HG02678 (cell line): ENCODE data around the gene CD46.

Experiments
- ATAC-seq: cut with Tn5 transposase; IDR thresholded peaks from one replicate; pipeline ENCODE4 v1.9.1; 2021; ENCODE audit warnings: mild to moderate bottlenecking, moderate library complexity; ENCODE audit not compliant: unreplicated experiment

The CD46 gene

GRCh38 chr1:207826557-207827487, 75.0 kb downstream of the CD46 start:
- no peak for ATAC-seq

- ATAC-seq = no peak
Observed at GRCh38 chr1:207827488-207827830, 75.6 kb downstream of the CD46 start.

- no peak for ATAC-seq
Observed at GRCh38 chr1:207828046-207828445, 76.2 kb downstream of the CD46 start.

- peak; percentile 25 for ATAC-seq
Observed at GRCh38 chr1:207828485-207829158, 76.8 kb downstream of the CD46 start.

GRCh38 chr1:207829576-207829975, 77.7 kb downstream of the CD46 start:
- no peak for ATAC-seq

- ATAC-seq = no peak
Observed at GRCh38 chr1:207830788-207831187, 78.9 kb downstream of the CD46 start.

- peak; percentile 84 for ATAC-seq
Observed at GRCh38 chr1:207831517-207832327, 79.9 kb downstream of the CD46 start.

GRCh38 chr1:207832796-207833195, 80.9 kb downstream of the CD46 start:
- ATAC-seq = no peak

GRCh38 chr1:207833381-207833780, 81.5 kb downstream of the CD46 start:
- ATAC-seq = no peak

GRCh38 chr1:207833956-207834660, 82.3 kb downstream of the CD46 start:
- ATAC-seq = no peak

- ATAC-seq = no peak
Observed at GRCh38 chr1:207835958-207836357, 84.1 kb downstream of the CD46 start.

GRCh38 chr1:207836591-207837347, 84.9 kb downstream of the CD46 start:
- ATAC-seq = no peak

- no peak for ATAC-seq
Observed at GRCh38 chr1:207837673-207838072, 85.8 kb downstream of the CD46 start.

GRCh38 chr1:207838156-207839082, 86.6 kb downstream of the CD46 start:
- no peak for ATAC-seq

GRCh38 chr1:207839083-207839413, 87.2 kb downstream of the CD46 start:
- no peak for ATAC-seq

- ATAC-seq = no peak
Observed at GRCh38 chr1:207840380-207840779, 88.5 kb downstream of the CD46 start.

GRCh38 chr1:207841293-207841692, 89.4 kb downstream of the CD46 start:
- ATAC-seq = no peak

- no peak for ATAC-seq
Observed at GRCh38 chr1:207841901-207842300, 90.0 kb downstream of the CD46 start.

- no peak for ATAC-seq
Observed at GRCh38 chr1:207842506-207842905, 90.7 kb downstream of the CD46 start.
